SIG-M5 (cell line): ENCODE data around the gene VSIG10L2.
"Not testable (repeated sequence)": the region's sequence is repeated elsewhere in the genome, so short reads cannot be mapped to it uniquely, and the experiment has no call there.

ENCODE experiments used
- DNase-seq: peaks from one replicate; lab custom pipeline; 2025; lab: John Stamatoyannopoulos, UW

The VSIG10L2 gene

DNA sequence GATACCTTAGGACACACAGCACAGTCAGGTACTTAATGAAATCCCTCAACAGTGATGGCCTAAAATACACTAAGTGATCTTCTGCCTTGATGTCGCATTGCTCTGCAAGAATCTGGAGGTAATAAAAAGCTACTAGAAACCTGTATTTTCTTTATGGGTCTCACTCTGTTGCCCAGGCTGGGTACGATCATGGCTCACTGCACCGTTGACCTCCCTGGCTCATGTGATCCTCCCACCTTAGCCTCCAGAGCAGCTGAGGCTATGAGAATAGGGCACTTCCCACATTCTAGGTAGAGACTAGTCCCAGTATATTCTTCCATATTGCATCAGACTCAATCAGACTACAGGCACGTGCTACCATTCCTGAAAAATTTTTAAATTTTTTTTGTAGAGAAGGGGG lies 21.7 kb downstream of the VSIG10L2 start:
- DNase-seq, result no peak

DNA sequence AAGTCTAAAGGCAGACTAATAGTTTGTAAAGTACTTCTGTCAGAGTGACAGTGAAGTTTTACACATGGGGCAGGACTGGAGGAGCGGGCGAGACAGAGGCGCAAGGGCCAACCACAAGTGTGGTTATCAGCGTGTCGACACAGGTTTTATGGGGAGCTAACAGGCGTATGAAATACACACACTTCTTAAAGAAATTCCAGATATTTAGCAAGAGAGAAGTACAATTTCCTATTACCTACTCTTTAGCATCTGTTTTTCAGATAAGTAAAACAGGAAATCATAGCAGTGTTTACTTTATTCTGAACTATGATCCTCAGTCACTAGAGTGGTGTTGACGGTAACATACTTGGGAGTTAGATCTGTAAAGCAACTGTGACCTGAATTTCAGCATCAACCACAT lies 22.5 kb downstream of the VSIG10L2 start:
- peak; percentile 15 for DNase-seq

DNA sequence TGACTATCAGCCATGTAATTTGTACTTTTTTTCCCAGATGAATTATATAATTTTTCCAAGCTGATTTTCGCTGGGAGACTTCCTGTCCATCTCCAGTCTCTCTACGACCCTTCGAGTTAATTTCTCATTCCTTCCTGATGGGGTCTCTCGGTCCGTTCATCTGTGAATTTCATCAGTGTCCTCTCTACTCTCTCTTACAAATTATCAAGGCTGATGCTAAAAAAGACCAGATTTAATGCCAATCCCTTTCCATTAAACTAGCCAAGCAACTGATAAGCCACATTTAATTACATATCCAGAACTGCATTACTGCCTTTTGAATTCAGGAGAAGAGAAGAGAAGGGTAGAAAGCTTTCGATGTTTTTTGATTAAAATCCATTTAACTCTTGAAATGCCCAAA lies 25.8 kb downstream of the VSIG10L2 start:
- DNase-seq, result no peak

DNA sequence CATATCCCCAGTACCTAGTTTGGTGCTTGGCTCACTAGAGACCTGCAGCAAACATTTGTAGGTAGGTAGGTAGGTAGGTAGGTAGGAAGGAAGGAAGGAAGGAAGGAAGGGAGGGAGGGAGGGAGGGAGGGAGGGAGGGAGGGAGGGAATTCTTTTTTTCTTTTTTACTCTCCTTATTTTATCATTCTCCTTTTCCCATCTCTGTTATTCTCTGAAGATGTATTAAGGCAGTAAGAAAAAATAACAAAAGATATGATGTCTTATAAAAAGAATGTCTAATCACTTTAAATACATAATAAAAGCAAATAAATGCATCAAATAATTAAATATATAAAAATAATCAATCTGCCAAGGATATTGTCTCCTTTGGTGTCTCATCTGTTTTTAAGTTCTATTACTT lies 28.4 kb downstream of the VSIG10L2 start:
- no peak for DNase-seq

DNA sequence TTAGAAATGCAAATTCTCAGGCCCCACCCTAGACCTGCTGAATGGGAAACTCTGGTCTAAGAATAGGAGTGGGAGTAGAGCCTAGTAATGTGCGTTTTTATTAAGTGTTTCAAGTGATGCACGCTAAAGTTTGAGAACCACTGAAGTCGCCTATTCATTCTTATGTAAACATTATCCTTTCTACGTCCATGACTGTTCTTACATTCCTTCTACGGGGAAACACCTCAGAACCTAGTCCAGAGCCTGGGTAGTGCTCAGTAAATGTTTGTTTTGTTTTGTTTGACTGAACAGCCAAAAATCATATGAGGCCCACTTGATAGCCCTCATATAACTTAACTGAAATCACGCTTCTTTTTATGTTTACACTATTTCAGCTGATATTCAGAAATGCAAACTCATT lies 29.8 kb downstream of the VSIG10L2 start:
- no peak for DNase-seq

DNA sequence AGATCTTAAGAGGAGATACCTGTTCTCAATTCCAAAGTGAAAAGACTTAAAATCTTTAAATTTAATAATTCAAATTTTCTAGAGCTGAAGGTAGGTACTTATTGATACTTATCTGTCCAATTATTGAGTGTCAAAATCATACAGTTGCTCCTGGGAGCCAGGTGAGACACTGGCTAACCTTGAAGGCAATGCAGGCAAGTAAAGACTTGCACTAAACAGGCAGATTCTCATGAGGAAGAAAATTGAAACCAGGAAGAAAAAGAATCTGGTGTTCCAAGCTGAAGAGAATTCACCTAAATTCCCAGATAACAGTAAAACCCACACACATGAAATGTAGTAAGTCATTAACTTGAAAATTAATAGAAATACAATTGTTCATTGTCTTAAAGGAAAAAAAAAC lies 30.3 kb downstream of the VSIG10L2 start:
- DNase-seq, result no peak

DNA sequence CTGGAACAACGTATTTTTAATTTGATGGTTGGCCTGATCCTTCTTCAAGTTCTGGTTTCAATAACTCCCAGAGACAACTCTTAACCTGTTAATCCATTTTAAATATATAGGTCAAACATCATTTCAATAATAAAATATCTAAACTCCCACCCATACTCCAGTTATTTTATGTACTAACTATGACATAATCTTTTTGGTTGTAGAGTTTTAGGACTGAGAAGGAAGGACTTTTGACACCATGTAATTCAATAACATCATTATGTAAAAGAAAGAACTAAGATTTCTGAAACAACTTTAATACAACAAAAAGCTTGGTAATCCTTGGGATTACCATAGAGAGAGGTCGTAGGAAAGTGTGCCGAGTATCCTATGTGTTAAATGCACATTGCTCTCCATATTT lies 31.5 kb downstream of the VSIG10L2 start:
- no peak for DNase-seq

DNA sequence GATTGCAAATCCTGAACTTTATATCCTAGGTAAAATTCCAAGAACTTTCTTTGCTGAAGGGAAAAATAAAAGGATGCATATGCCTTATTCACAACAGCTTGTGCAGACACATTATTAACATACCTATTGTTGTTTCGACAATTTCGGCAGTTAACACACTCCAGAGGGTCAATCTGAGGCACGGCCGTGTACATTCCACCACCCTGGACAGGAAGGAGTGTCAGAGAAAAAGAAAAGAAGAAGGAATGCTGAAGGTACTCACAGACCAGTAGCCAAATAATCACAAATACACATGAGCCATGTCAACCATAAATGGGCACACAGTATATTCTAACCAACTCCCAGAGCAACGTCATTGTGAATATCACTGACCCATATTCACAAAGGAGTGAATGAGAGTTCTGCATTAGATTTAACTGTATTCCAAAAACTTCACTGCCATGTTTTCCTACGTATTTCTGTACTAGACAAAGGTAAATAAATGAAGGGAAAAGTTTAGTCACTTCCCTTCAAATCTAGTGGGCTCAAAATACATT lies 32.4 kb downstream of the VSIG10L2 start:
- DNase-seq, result no peak

DNA sequence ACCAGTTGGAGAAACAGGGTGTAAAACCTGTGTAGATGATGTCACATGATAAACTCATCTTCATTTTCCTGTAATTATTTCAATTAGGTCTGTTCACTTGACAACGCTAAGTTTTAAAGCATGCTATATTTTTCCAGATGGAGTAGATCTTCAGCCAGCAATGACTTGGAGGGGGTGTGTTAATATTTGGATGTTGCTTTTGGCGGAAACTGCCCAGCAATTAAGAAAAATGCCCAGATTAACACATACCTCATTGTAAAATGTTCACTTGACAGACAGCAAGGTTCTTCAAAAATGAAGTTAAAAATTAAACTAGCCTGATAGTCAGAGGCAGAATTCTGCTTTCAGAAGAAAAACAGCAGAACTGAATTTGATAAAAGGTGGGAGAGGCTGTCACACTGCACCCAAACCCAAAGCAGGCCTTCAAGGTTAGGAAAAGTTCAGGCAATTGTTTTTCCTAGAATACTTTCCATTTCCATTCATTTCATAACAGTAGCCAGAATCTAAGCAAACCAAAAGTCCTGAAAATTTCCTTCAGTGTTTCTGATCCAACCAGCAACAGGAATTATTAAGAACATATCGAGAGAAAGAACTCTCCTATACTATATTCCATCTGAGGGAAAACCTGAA lies 33.0 kb downstream of the VSIG10L2 start:
- no peak for DNase-seq

DNA sequence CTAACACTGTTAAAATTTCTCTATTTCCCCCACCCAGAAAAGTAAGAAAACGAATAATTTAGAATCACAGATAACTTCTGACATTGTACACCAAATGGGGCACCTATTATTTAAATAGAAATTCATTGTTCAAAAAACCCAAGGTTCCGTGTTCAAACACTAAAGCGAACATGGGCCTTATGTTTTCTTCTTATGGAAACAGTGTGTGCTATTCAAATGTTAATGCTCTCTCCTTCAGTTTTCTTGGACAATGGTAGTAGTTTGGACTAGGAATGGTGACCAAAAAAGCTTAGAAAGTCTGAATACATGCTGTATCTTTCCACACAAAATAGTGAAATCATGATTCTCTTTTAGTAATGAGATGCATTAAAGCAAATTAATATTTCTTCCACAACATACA lies 33.7 kb downstream of the VSIG10L2 start:
- DNase-seq, result no peak

DNA sequence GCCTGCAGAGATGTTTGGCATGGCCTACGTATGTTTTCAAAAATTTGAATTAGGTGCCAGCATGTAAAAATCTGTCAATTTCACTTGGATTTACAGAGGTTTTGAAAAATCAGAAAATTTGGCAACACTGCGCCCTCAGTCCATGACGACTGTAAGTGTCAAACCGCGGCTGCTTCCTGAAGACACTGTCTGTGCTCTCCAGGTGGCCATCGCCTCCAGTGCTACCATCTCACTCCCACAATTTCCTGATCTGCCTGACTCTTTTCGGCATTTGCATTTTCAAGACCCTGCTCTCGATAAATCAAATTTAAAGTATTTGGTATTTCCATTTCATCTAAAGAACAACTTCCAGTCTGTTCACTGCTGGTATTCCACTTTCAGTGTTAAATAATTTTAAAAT lies 34.6 kb downstream of the VSIG10L2 start:
- DNase-seq, result no peak

DNA sequence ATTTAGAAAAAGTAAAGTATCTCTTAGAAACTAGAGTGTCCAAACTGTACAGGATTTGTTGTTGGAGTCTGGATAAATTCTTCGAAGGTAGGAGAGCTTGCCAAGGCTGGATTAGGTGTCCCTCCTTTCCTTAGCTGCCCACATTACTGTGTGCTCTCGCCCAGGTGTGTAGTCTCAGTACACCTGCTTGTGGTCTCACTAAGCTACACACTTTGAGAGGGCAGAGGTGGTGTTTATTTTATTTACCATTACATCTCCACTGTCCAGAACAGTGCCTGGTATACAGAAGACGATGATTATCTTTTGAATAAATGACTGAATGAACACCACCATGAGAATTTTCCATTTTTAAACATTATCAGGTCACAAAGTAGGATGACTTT lies 36.5 kb downstream of the VSIG10L2 start:
- no peak for DNase-seq

DNA sequence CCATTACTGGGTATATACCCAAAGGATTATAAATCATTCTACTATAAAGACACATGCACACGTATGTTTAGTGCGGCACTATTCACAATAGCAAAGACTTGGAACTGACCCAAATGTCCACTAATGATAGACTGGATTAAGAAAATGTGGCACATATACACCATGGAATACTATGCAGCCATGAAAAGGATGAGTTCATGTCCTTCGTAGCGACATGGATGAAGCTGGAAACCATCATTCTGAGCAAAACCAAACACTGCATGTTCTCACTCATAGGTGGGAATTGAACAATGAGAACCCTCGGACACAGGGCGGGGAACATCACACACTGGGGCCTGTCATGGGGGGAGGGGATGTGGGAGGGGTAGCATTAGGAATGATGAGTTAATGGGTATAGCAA lies 40.1 kb downstream of the VSIG10L2 start:
- not testable (repeated sequence) for DNase-seq

DNA sequence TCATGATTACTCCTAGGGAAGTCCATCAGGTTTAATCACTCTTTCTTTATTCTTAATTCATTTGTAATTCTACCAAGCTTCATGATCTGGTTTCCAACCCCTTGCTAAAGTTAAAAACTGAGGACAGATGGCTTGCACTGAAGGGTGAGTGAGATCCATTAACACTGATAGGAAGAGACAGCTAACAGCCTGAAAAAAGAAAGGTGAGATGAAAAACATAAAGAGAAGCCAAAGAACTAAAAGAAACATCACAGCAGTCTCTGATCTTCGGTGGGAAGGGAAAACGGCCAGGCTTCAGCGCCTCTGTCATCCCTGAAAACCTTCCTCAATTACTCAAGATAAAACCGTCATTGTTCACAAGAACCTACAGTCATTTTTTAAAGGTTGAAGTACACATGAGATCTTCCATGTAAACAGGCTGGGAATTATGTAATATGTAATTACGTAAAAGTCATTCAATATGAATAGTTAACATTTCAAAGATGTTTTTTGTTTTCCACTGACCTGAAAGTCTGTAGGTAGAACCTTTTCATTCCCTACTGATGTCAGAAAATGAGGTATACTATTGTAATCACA lies 41.3 kb downstream of the VSIG10L2 start:
- DNase-seq, result no peak

DNA sequence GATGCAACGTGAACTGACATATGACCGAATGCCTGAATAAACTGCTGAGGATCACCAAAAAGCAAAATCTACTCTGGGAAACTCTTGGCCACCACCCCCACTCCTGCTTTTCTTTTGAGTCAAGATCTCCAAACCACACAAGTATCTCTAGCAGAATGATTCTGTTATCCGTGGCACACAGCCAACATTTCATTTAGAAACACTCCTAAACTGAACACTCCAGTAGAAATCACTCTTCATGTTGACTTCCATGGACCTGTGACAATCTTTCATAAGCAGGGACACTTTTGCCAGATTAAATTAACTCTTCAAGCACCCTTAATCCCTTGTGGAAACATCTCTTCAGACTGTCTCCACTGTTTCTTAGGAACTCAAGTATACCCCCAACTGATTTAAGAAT lies 44.4 kb downstream of the VSIG10L2 start:
- DNase-seq, result no peak

DNA sequence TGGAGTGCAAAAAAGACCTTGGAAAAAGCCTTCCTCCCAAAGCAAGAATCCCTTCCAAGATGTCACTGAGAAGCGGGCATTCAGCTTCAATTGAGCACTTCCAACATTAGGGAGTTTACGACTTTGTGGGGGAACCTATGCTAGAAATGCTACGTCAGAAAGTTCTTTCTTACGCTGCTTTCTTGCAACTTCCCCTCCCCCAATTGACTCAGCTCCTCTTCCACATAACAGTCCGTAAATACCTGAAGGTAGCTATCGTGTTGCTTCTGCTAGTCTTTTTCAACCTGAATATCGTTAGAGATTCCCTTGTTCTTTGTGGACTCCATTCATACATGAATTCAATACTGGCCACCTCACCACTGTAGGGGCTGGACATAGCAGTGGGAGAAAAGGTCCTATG lies 47.0 kb downstream of the VSIG10L2 start:
- no peak for DNase-seq

DNA sequence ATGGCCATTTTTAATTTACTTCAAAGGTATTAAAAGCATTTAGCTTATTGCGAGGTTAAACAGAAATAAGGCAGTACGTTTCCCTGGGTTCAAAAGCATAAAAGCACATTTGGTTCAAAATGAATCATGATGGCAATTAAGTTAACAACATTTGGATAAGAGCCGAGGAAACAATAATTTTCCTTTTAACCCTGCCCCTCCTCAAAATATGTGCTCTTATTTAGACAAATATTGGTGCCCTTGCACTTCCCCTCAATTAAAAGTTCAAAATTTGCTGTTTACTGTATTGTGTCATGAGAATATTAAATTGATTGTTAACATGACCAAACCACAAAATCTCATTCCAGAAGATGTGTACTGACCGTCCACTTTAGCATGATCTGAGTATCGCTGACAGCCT lies 48.7 kb downstream of the VSIG10L2 start:
- DNase-seq, result no peak

DNA sequence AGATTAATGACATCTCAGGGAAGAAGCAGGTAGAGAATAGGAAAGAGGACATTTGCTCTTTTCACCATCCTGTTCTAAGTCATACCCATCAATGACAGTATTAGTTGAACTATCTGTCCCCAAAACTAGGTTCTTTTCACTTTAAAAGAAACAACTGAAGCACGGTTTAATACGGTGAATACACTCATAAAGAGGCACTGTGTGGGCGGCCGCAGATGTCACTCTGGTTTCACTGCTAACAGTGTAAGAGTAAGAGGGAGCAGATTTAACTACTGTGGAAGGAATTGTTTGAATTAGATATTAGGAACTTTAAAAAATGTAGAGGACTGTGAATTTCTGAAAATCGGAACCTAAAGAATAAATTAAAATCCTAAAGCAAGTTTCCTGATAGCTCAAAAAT lies 49.5 kb downstream of the VSIG10L2 start:
- DNase-seq, result no peak

DNA sequence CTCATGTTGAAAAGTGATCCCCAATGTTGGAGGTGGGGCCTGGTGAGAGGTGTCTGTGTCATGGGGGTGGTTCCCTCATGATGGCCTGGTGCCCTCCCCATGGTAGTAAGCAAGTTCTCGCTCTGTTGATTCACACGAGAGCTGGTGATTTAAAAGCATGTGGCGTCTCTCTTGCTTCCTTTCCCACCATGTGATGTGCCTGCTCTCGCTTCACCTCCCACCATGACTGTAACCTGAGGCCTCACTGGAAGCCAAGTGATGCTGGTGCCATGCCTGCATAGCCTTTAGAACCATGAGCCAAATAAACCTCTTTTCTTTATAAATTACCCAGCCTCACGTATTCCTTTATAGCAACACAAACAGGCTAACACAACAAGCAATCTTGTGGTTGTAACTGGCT lies 52.4 kb downstream of the VSIG10L2 start:
- DNase-seq, result no peak

DNA sequence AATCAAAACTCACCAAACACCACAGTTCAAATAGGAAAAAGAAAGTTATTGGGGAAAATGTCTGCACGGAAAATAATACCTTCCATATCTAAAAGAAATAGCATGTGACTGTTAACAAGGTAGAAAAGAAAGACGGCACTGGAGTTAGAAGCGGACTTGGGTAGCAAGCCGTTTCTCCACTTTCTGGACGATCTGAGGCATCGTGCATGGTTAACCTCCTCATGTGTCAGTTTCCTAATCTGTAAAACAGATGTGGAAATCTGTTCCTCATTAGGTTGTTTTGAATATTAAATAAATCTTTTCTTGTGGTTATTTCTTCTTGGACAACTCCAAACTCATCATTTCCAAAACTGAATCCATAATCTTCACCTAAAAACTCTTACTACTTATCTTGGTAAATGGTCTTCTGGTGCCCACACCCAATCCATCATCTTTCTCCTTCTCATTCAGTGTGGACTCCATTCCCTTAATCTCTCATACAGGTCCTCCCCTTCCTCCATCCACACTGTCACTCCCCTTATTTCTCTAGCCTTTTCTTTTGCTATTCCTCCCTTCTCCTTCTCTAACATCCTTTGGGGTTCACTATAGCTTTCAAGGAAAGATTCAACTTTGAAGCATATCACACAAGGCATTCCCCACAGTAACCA lies 53.5 kb downstream of the VSIG10L2 start:
- DNase-seq, result no peak

DNA sequence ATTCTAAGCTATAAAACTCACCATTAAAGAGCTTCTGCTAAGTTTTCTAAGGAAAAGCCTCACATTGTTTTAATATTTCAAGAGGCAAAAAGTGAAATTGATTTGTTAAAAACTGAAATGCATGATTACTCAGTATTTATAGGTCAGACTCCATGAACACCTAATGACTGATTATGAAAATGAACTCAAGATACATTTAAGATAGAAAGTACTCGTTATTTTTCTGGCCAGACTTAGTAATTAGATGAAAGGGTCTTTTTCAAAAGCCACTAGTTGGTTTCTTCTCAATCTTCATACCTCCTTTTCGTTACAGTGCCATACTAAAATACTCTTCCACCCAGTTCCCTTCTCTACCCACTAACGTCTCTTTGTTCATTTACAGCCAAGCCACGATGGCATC lies 56.3 kb downstream of the VSIG10L2 start:
- no peak for DNase-seq
